Measurements from ENCODE around the gene HSD3B1.
"Not testable (repeated sequence)": the region's sequence is repeated elsewhere in the genome, so short reads cannot be mapped to it uniquely, and the experiment has no call there.

The HSD3B1 gene

GRCh38 chr1:119547805-119548204 is 40.8 kb downstream of the HSD3B1 start:
- H3K36me3 Mint-ChIP-seq (ENCODE audit: insufficient read depth), result peaks cover 1% of the 10 kb centered on the region
- H3K4me1 Mint-ChIP-seq, result no peaks in the 10 kb centered on the region
- ATAC-seq (replicated peaks; ENCODE audit: extremely low read depth, poor library complexity, severe bottlenecking) (no peak), DNase-seq (ENCODE audit: low spot score in 2 of 2) (no peak)
- H3K27me3 Mint-ChIP-seq, result peaks cover 11% of the 10 kb centered on the region
- no peak overlapping the region for H3K4me3 Mint-ChIP-seq
- H3K27ac Mint-ChIP-seq (ENCODE audit: low read depth), result no peak overlapping the region
- no peaks in the 10 kb centered on the region for H3K9me3 Mint-ChIP-seq

- ATAC-seq (replicated peaks; ENCODE audit: extremely low read depth, poor library complexity, severe bottlenecking) (no peak), DNase-seq (ENCODE audit: low spot score in 2 of 2) (no peak)
- H3K4me1 Mint-ChIP-seq, result no peaks in the 10 kb centered on the region
- peaks cover 1% of the 10 kb centered on the region for H3K36me3 Mint-ChIP-seq (ENCODE audit: insufficient read depth)
- no peaks in the 10 kb centered on the region for H3K9me3 Mint-ChIP-seq
- H3K4me3 Mint-ChIP-seq, result no peak overlapping the region
- no peak overlapping the region for H3K27ac Mint-ChIP-seq (ENCODE audit: low read depth)
- peaks cover 11% of the 10 kb centered on the region for H3K27me3 Mint-ChIP-seq
Observed at GRCh38 chr1:119549719-119550132, 42.7 kb downstream of the HSD3B1 start.

- DNase-seq (ENCODE audit: low spot score in 2 of 2), result no peak
- Mint-ChIP-seq H3K4me3 (no peak overlapping the region), H3K27me3 (peaks cover 11% of the 10 kb centered on the region), H3K36me3 (ENCODE audit: insufficient read depth) (peaks cover 1% of the 10 kb centered on the region), H3K4me1 (no peaks in the 10 kb centered on the region), H3K27ac (ENCODE audit: low read depth) (no peak overlapping the region), H3K9me3 (no peaks in the 10 kb centered on the region)
- ATAC-seq (replicated peaks; ENCODE audit: extremely low read depth, poor library complexity, severe bottlenecking), result no peak
Observed at GRCh38 chr1:119550381-119550780, 43.4 kb downstream of the HSD3B1 start.

- ATAC-seq (replicated peaks; ENCODE audit: extremely low read depth, poor library complexity, severe bottlenecking) (no peak), DNase-seq (ENCODE audit: low spot score in 2 of 2) (no peak)
- H3K36me3 Mint-ChIP-seq (ENCODE audit: insufficient read depth), result peaks cover 1% of the 10 kb centered on the region
- no peaks in the 10 kb centered on the region for H3K9me3 Mint-ChIP-seq
- no peaks in the 10 kb centered on the region for H3K4me1 Mint-ChIP-seq
- peaks cover 11% of the 10 kb centered on the region for H3K27me3 Mint-ChIP-seq
- no peak overlapping the region for H3K4me3 Mint-ChIP-seq
- no peak overlapping the region for H3K27ac Mint-ChIP-seq (ENCODE audit: low read depth)
Observed at GRCh38 chr1:119551218-119551617, 44.2 kb downstream of the HSD3B1 start.

GRCh38 chr1:119552656-119553055 is 45.6 kb downstream of the HSD3B1 start:
- H3K4me3 Mint-ChIP-seq; H3K4me1 Mint-ChIP-seq; ATAC-seq (replicated peaks; ENCODE audit: extremely low read depth, poor library complexity, severe bottlenecking); DNase-seq (ENCODE audit: low spot score in 2 of 2); H3K27me3 Mint-ChIP-seq; H3K9me3 Mint-ChIP-seq; H3K36me3 Mint-ChIP-seq (ENCODE audit: insufficient read depth); H3K27ac Mint-ChIP-seq (ENCODE audit: low read depth): not testable (repeated sequence)

GRCh38 chr1:119553302-119554071 is 46.5 kb downstream of the HSD3B1 start:
- not testable (repeated sequence) for H3K4me3 Mint-ChIP-seq; H3K27ac Mint-ChIP-seq (ENCODE audit: low read depth); DNase-seq (ENCODE audit: low spot score in 2 of 2); ATAC-seq (replicated peaks; ENCODE audit: extremely low read depth, poor library complexity, severe bottlenecking); H3K36me3 Mint-ChIP-seq (ENCODE audit: insufficient read depth); H3K27me3 Mint-ChIP-seq; H3K9me3 Mint-ChIP-seq; H3K4me1 Mint-ChIP-seq

- DNase-seq (ENCODE audit: low spot score in 2 of 2) (no peak), ATAC-seq (replicated peaks; ENCODE audit: extremely low read depth, poor library complexity, severe bottlenecking) (no peak)
- Mint-ChIP-seq H3K27ac (ENCODE audit: low read depth) (no peak overlapping the region), H3K4me1 (no peaks in the 10 kb centered on the region), H3K27me3 (no peaks in the 10 kb centered on the region), H3K4me3 (no peak overlapping the region), H3K9me3 (no peaks in the 10 kb centered on the region), H3K36me3 (ENCODE audit: insufficient read depth) (no peaks in the 10 kb centered on the region)
Observed at GRCh38 chr1:119554183-119554582, 47.2 kb downstream of the HSD3B1 start.

GRCh38 chr1:119556423-119556822 is 49.4 kb downstream of the HSD3B1 start:
- H3K36me3 Mint-ChIP-seq (ENCODE audit: insufficient read depth), result no peaks in the 10 kb centered on the region
- H3K27ac Mint-ChIP-seq (ENCODE audit: low read depth), result no peak overlapping the region
- no peaks in the 10 kb centered on the region for H3K27me3 Mint-ChIP-seq
- no peak for DNase-seq (ENCODE audit: low spot score in 2 of 2)
- H3K4me3 Mint-ChIP-seq, result no peak overlapping the region
- no peaks in the 10 kb centered on the region for H3K9me3 Mint-ChIP-seq
- ATAC-seq (replicated peaks; ENCODE audit: extremely low read depth, poor library complexity, severe bottlenecking), result no peak
- no peaks in the 10 kb centered on the region for H3K4me1 Mint-ChIP-seq

GRCh38 chr1:119560402-119560801 is 53.4 kb downstream of the HSD3B1 start:
- DNase-seq (ENCODE audit: low spot score in 2 of 2); H3K4me3 Mint-ChIP-seq; ATAC-seq (replicated peaks; ENCODE audit: extremely low read depth, poor library complexity, severe bottlenecking); H3K4me1 Mint-ChIP-seq; H3K36me3 Mint-ChIP-seq (ENCODE audit: insufficient read depth); H3K27ac Mint-ChIP-seq (ENCODE audit: low read depth); H3K9me3 Mint-ChIP-seq; H3K27me3 Mint-ChIP-seq: not testable (repeated sequence)

- Mint-ChIP-seq H3K27ac (ENCODE audit: low read depth) (no peak overlapping the region), H3K36me3 (ENCODE audit: insufficient read depth) (no peaks in the 10 kb centered on the region), H3K4me1 (no peaks in the 10 kb centered on the region), H3K4me3 (no peak overlapping the region), H3K27me3 (peaks cover 31% of the 10 kb centered on the region), H3K9me3 (no peaks in the 10 kb centered on the region)
- ATAC-seq (replicated peaks; ENCODE audit: extremely low read depth, poor library complexity, severe bottlenecking) (no peak), DNase-seq (ENCODE audit: low spot score in 2 of 2) (no peak)
Observed at GRCh38 chr1:119564548-119564947, 57.5 kb downstream of the HSD3B1 start.

Measured in central memory CD8-positive, alpha-beta T cell (primary cell).